A549 (cell line): Measurements from ENCODE around the gene BZW2. TPM values are rescaled to one million over a fixed set of nuclear protein-coding genes. Genes with fewer than 3 reads are reported as not detected.

Experiments used
- ATAC-seq, 2 experiments: fragments of 200-7000 bp in 1 of 2; fragments of >200 bp in 1 of 2; cut with Nextera tagmentation in 1 of 2; cut with Tn5 transposase in 1 of 2; 3 replicates each; pipeline versions ENCODE4 v1.8.0 to v1.9.1; 2018 to 2020; ENCODE audit warnings: mild to moderate bottlenecking in 1 of 2, moderate library complexity in 1 of 2
- CTCF ChIA-PET: fragments of 300-600 bp; sonication (Branson Sonifier 250); formaldehyde crosslinking; extraction: SDS; loops from one replicate; lab custom pipeline; 2021; ENCODE audit warnings: antibody characterized with exemption, inconsistent platforms; lab: Yijun Ruan, JAX
- POLR2A ChIA-PET: fragments of 350-600 bp; formaldehyde crosslinking; extraction: SDS; loops from one replicate; lab custom pipeline; 2021; ENCODE audit warnings: antibody characterized with exemption, inconsistent platforms; lab: Yijun Ruan, JAX
- DNase-seq, 2 experiments: peaks; one replicate each; pipeline versions ENCODE4 v3.0.0 to v3.0.0-alpha.2; 2011 to 2016; ENCODE audit warnings: low read depth in 1 of 2, low spot score in 1 of 2
- FAIRE-seq: peaks from 2 replicates; lab custom pipeline; 2011; peaks lifted over from hg19 to GRCh38; lab: Jason Lieb, UNC
- H3K27ac ChIP-seq, 2 experiments: fragments of >200 bp; sonication (Bioruptor Twin); formaldehyde crosslinking; 3 replicates each; pipeline ENCODE4 v1.5.1; 2016 to 2017
- H3K4me1 ChIP-seq: fragments of >200 bp; sonication (Bioruptor Twin); formaldehyde crosslinking; 3 replicates; pipeline ENCODE4 v1.6.1; 2016
- H3K4me2 ChIP-seq: fragments of >200 bp; sonication (Bioruptor Twin); formaldehyde crosslinking; 3 replicates; pipeline ENCODE4 v1.6.1; 2016
- H3K4me3 ChIP-seq: fragments of >200 bp; sonication (Bioruptor Twin); formaldehyde crosslinking; 3 replicates; pipeline ENCODE4 v1.5.1; 2016
- H3K9me3 ChIP-seq: fragments of >200 bp; sonication (Bioruptor Twin); formaldehyde crosslinking; 3 replicates; pipeline ENCODE4 v1.6.1; 2016
- BHLHE40 ChIP-seq: IDR thresholded peaks from 2 replicates; pipeline ENCODE4 v1.6.1; 2012; ENCODE audit warnings: low read depth, low read length, inconsistent platforms
- CBX2 ChIP-seq: fragments of 200-600 bp; sonication (generic); IDR thresholded peaks from 2 replicates; pipeline ENCODE4 v1.6.1; 2016; ENCODE audit warnings: low read depth, mild to moderate bottlenecking, borderline replicate concordance
- EHF ChIP-seq: fragments of 250-450 bp; sonication (Bioruptor Pico); IDR thresholded peaks from 2 replicates; pipeline ENCODE4 v1.5.0; 2020; ENCODE audit warnings: mild to moderate bottlenecking
- EP300 ChIP-seq, 2 experiments: fragments of >200 bp; sonication (Bioruptor Twin); formaldehyde crosslinking; IDR thresholded peaks; 2 replicates in 1 of 2; 3 replicates in 1 of 2; pipeline ENCODE4 v1.6.1; 2016 to 2017
- ESRRA ChIP-seq: fragments of 150-350 bp; IDR thresholded peaks from 2 replicates; pipeline ENCODE4 v1.6.1; 2014; ENCODE audit warnings: mild to moderate bottlenecking, low read length, borderline replicate concordance
- FOSB ChIP-seq: fragments of 250-450 bp; sonication (Bioruptor Pico); IDR thresholded peaks from 2 replicates; pipeline ENCODE4 v1.5.0; 2020; ENCODE audit warnings: mild to moderate bottlenecking, moderate library complexity
- HDAC2 ChIP-seq: fragments of 200-600 bp; sonication (generic); IDR thresholded peaks from 2 replicates; pipeline ENCODE4 v1.6.1; 2016
- HOXB13 ChIP-seq: fragments of 250-450 bp; sonication (Bioruptor Pico); IDR thresholded peaks from 2 replicates; pipeline ENCODE4 v1.5.0; 2020; ENCODE audit warnings: low read depth, mild to moderate bottlenecking, moderate library complexity
- JUNB ChIP-seq: fragments of >200 bp; sonication (Bioruptor Twin); formaldehyde crosslinking; IDR thresholded peaks from 2 replicates; pipeline ENCODE4 v1.6.1; 2016
- MYC ChIP-seq: IDR thresholded peaks from 2 replicates; pipeline ENCODE4 v1.6.1; 2012; ENCODE audit warnings: mild to moderate bottlenecking, inconsistent platforms, low read length, improper control_type of control experiment, borderline replicate concordance
- NFE2L2 ChIP-seq: fragments of 150-350 bp; conservative IDR thresholded peaks from 2 replicates; pipeline ENCODE4 v1.6.1; 2014; ENCODE audit warnings: low read length
- NR3C1 ChIP-seq: fragments of >200 bp; sonication (Bioruptor Twin); formaldehyde crosslinking; IDR thresholded peaks from 3 replicates; pipeline ENCODE4 v1.6.1; 2017
- PHF8 ChIP-seq: fragments of 200-600 bp; sonication (generic); IDR thresholded peaks from 2 replicates; pipeline ENCODE4 v1.6.1; 2016; ENCODE audit warnings: low read depth, mild to moderate bottlenecking, antibody characterized with exemption, moderate library complexity, borderline replicate concordance
- RNF2 ChIP-seq: fragments of 200-600 bp; sonication (generic); IDR thresholded peaks from 2 replicates; pipeline ENCODE4 v1.6.1; 2016; ENCODE audit warnings: low read depth, mild to moderate bottlenecking, antibody characterized with exemption, moderate library complexity, borderline replicate concordance
- SREBF2 ChIP-seq: fragments of 450-650 bp; IDR thresholded peaks from 2 replicates; pipeline ENCODE4 v1.6.1; 2014; ENCODE audit warnings: mild to moderate bottlenecking, moderate library complexity
- TFCP2L1 ChIP-seq: fragments of 250-450 bp; sonication (Bioruptor Pico); IDR thresholded peaks from 2 replicates; pipeline ENCODE4 v1.5.0; 2021; ENCODE audit warnings: mild to moderate bottlenecking
- USF2 ChIP-seq: fragments of 450-650 bp; IDR thresholded peaks from 2 replicates; pipeline ENCODE4 v1.6.1; 2014; ENCODE audit warnings: antibody characterized with exemption
- ZSCAN20 ChIP-seq: fragments of 250-450 bp; sonication (Bioruptor Pico); IDR thresholded peaks from 2 replicates; pipeline ENCODE4 v1.8.0; 2022; ENCODE audit warnings: mild to moderate bottlenecking, moderate library complexity
- WGBS: methylation state at CpG from one replicate; pipeline ENCODE4 v1.1.6; 2017; ENCODE audit errors: missing lambda C conversion rate; 5-methylcytosine and 5-hydroxymethylcytosine counted together
- polyA plus RNA-seq, 4 experiments: library from polyadenylated mRNA; depleted of rRNA in 3 of 4; stranded (reverse); fragments of >200 nt; fragmentation: RNase III in 1 of 4; extraction: RNeasy Plus Mini Kit Qiagen cat#74134 plus additional on column Dnase treatment in 1 of 4; gene quantifications; 2 replicates in 3 of 4; 3 replicates in 1 of 4; pipeline ENCODE4 v1.2.3, GENCODE V29; 2011 to 2017
- TF ChIP-seq, protein P1 (sequence below): IDR thresholded peaks from 2 replicates; pipeline ENCODE4 v1.6.1; 2012
- TF ChIP-seq, protein P2 (sequence below): fragments of 250-450 bp; sonication (Bioruptor Pico); IDR thresholded peaks from 2 replicates; pipeline ENCODE4 v1.5.0; 2021; ENCODE audit warnings: mild to moderate bottlenecking, moderate library complexity, borderline replicate concordance
- TF ChIP-seq, protein P3 (sequence below): fragments of >200 bp; sonication (Bioruptor Twin); formaldehyde crosslinking; IDR thresholded peaks from 2 replicates; pipeline ENCODE4 v1.6.1; 2016

Gene BZW2
- polyA plus RNA-seq, 2 of the 4 experiments (the other 2 are of a cell fraction): 72.4 to 101 TPM

DNA sequence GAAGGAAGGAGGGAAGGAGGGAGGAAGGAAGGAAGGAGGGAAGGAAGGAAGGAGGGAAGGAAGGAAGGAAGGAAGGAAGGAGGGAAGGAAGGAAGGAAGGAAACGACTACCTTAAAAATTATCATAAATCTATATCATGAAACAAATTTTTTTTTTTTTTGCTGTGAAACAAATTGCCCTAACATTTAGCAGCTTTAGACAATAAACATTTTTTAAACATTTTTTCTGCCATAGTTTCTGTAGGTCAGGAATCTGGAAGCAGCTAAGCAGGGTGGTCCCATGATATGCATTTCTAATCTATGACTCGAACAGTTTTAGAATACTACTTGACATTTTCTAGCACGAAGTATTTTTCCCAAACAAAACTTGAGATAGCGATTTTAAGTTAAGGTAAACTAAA lies 64.7 kb downstream of the BZW2 start:
- ATAC-seq (no peak), FAIRE-seq (no peak), DNase-seq (no peak)
- TF ChIP-seq TFCP2L1 (CRISPR knock-in tag): no peak
- no peak for TF ChIP-seq JUNB
- 88% methylated on average over 4 of the region's 4 CpGs for WGBS
- no peak overlapping the region for H3K4me2 ChIP-seq
- H3K9me3 ChIP-seq: no peaks in the 10 kb centered on the region
- POLR2A ChIA-PET: no interaction called here
- CTCF ChIA-PET: no interaction called here
- no peak overlapping the region for H3K4me3 ChIP-seq
- H3K27ac ChIP-seq: no peak overlapping the region
- peaks cover 10% of the 10 kb centered on the region for H3K4me1 ChIP-seq

DNA sequence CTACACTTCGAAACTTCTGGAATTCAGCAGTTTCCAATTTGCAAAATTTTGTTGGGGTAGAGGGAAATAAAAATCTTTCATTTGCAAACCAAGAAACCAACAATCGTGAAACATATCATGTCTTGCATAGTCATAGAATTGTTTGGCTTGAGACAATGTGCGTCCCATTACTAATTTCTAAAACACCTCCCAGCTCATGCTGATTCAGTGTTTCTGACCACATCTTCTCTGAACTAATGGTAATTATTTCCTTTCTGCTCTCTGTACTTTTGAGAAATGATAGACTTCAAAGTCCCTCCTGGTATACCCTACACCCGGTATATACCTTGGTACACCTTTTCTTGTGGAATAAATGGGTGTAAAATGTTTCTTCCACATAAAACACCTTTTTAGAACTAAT lies 65.7 kb downstream of the BZW2 start:
- peaks cover 10% of the 10 kb centered on the region for H3K4me1 ChIP-seq
- POLR2A ChIA-PET: no interaction called here
- no peak overlapping the region for H3K4me2 ChIP-seq
- 87% methylated on average over 4 of the region's 4 CpGs for WGBS
- TF ChIP-seq NR3C1 (no peak), RNF2 (no peak), SREBF2 (no peak), JUNB (no peak), ZSCAN20 (CRISPR knock-in tag) (no peak), ESRRA (no peak), MYC (no peak), EP300 (IDR thresholded peaks at IDR 0.05) (no peak), FOSB (CRISPR knock-in tag) (no peak), BHLHE40 (no peak), NFE2L2 (no peak), CBX2 (no peak)
- TF ChIP-seq, protein P1, sequence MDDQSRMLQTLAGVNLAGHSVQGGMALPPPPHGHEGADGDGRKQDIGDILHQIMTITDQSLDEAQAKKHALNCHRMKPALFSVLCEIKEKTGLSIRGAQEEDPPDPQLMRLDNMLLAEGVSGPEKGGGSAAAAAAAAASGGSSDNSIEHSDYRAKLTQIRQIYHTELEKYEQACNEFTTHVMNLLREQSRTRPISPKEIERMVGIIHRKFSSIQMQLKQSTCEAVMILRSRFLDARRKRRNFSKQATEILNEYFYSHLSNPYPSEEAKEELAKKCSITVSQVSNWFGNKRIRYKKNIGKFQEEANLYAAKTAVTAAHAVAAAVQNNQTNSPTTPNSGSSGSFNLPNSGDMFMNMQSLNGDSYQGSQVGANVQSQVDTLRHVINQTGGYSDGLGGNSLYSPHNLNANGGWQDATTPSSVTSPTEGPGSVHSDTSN: no peak
- TF ChIP-seq, protein P2, sequence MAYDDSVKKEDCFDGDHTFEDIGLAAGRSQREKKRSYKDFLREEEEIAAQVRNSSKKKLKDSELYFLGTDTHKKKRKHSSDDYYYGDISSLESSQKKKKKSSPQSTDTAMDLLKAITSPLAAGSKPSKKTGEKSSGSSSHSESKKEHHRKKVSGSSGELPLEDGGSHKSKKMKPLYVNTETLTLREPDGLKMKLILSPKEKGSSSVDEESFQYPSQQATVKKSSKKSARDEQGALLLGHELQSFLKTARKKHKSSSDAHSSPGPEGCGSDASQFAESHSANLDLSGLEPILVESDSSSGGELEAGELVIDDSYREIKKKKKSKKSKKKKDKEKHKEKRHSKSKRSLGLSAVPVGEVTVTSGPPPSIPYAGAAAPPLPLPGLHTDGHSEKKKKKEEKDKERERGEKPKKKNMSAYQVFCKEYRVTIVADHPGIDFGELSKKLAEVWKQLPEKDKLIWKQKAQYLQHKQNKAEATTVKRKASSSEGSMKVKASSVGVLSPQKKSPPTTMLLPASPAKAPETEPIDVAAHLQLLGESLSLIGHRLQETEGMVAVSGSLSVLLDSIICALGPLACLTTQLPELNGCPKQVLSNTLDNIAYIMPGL (CRISPR knock-in tag): no peak
- TF ChIP-seq, all 56 proteins: peak for 0
- no peak for FAIRE-seq
- DNase-seq: no peak
- ATAC-seq: no peak
- Histone ChIP-seq H3K4me3 (no peak overlapping the region), H3K27ac (no peak overlapping the region), H3K9me3 (no peaks in the 10 kb centered on the region)
- CTCF ChIA-PET: no interaction called here

DNA sequence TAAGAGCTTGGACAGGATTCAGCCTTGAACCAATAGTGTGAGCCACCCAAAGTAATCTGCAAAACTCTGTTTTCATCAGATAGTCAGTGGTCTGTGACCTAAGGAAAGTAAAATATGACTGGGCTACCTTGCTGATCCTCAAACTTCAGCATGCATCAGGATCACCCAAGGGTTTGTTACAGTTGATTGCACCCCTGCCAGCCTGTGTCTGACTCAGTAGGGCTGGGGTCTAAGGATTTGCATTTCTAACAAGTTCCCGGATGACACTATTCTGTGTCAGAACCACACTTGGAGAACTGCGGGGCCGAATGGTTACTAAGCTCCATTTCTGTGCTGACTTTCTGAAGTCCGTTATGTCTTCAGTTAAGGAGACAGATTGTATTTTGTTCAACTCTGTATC lies 66.9 kb downstream of the BZW2 start:
- POLR2A ChIA-PET: no interaction called here
- ATAC-seq: no peak
- Histone ChIP-seq H3K9me3 (no peaks in the 10 kb centered on the region), H3K4me1 (peaks cover 10% of the 10 kb centered on the region), H3K4me2 (no peak overlapping the region)
- DNase-seq: no peak
- 92% methylated on average over 4 of the region's 4 CpGs for WGBS
- TF ChIP-seq EHF (CRISPR knock-in tag) (no peak), JUNB (no peak), HOXB13 (no peak), ESRRA (no peak), USF2 (no peak), ZSCAN20 (CRISPR knock-in tag) (no peak), SREBF2 (no peak), PHF8 (no peak), HDAC2 (no peak)
- TF ChIP-seq, protein P3, sequence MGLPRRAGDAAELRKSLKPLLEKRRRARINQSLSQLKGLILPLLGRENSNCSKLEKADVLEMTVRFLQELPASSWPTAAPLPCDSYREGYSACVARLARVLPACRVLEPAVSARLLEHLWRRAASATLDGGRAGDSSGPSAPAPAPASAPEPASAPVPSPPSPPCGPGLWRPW: no peak
- TF ChIP-seq, all 56 proteins: peak for 0
- CTCF ChIA-PET: no interaction called here
- no peak overlapping the region for H3K27ac ChIP-seq
- no peak overlapping the region for H3K4me3 ChIP-seq
- no peak for FAIRE-seq
